SK-N-SH (cell line): ENCODE results near the gene NEK8. TPM values are rescaled to one million over a fixed set of nuclear protein-coding genes. Genes with fewer than 3 reads are reported as not detected.

Experiments
- CTCF ChIA-PET: fragments of 300-600, 350-600 bp; formaldehyde crosslinking; extraction: SDS; loops from one replicate; lab custom pipeline; 2021; lab: Yijun Ruan, JAX
- POLR2A ChIA-PET: fragments of 350-600 bp; sonication (Branson Sonifier 250); formaldehyde crosslinking; extraction: SDS; loops from one replicate; lab custom pipeline; 2020; ENCODE audit warnings: antibody characterized with exemption, inconsistent platforms; lab: Yijun Ruan, JAX
- DNase-seq: peaks from one replicate; pipeline ENCODE4 v3.0.0; 2012
- H2AFZ ChIP-seq: fragments of 200-600 bp; sonication (generic); 2 replicates; pipeline ENCODE4 v1.8.1; 2016; ENCODE audit warnings: antibody characterized with exemption, mild to moderate bottlenecking, low read depth
- H3F3A ChIP-seq: fragments of 200-600 bp; sonication (generic); replicated peaks from 2 replicates; pipeline ENCODE3; 2016; ENCODE audit warnings: antibody characterized with exemption, mild to moderate bottlenecking; ENCODE audit not compliant: insufficient read depth
- H3K27ac ChIP-seq, 2 experiments: fragments of 200-500 bp in 1 of 2; fragments of 200-600 bp in 1 of 2; sonication (Bioruptor generic) in 1 of 2; sonication (generic), shearing (Covaris generic) in 1 of 2; 2 replicates each; pipeline versions ENCODE4 v1.5.1 to v1.6.1; 2014 to 2016; ENCODE audit warnings: low read depth in 2 of 2, inconsistent platforms in 1 of 2, low read length in 1 of 2, mild to moderate bottlenecking in 1 of 2, mixed read lengths in 1 of 2
- H3K27me3 ChIP-seq: fragments of 200-600 bp; sonication (generic), shearing (Covaris generic); 2 replicates; pipeline ENCODE4 v1.6.1; 2016; ENCODE audit warnings: mixed run types; ENCODE audit not compliant: insufficient read depth
- H3K36me3 ChIP-seq, 2 experiments: fragments of 200-500 bp in 1 of 2; fragments of 200-600 bp in 1 of 2; sonication (Bioruptor generic) in 1 of 2; sonication (generic) in 1 of 2; replicated peaks in 1 of 2; 2 replicates each; pipeline versions ENCODE3 to v1.5.1; 2014 to 2016; ENCODE audit warnings: low read length in 1 of 2, mild to moderate bottlenecking in 1 of 2; ENCODE audit not compliant: insufficient read depth in 2 of 2, control insufficient read depth in 1 of 2
- H3K4me1 ChIP-seq, 2 experiments: fragments of 200-500 bp in 1 of 2; fragments of 200-600 bp in 1 of 2; sonication (Bioruptor generic) in 1 of 2; sonication (generic), shearing (Covaris generic) in 1 of 2; 2 replicates each; pipeline versions ENCODE4 v1.5.1 to v1.6.1; 2014 to 2016; ENCODE audit warnings: low read depth in 1 of 2, low read length in 1 of 2, mixed run types in 1 of 2; ENCODE audit not compliant: insufficient read depth in 2 of 2, control insufficient read depth in 1 of 2
- H3K4me2 ChIP-seq: fragments of 200-600 bp; sonication (generic), shearing (Covaris generic); 2 replicates; pipeline ENCODE4 v1.6.1; 2017; ENCODE audit warnings: mixed run types
- H3K4me3 ChIP-seq, 2 experiments: fragments of 200-500 bp in 1 of 2; fragments of 200-600 bp in 1 of 2; sonication (Bioruptor generic) in 1 of 2; sonication (generic), shearing (Covaris generic) in 1 of 2; 2 replicates each; pipeline versions ENCODE4 v1.5.1 to v1.8.1; 2014 to 2016; ENCODE audit warnings: low read depth in 2 of 2, inconsistent platforms in 1 of 2, low read length in 1 of 2, mild to moderate bottlenecking in 1 of 2, mixed read lengths in 1 of 2, moderate library complexity in 1 of 2
- H3K79me2 ChIP-seq: fragments of 200-600 bp; sonication (generic); 2 replicates; pipeline ENCODE4 v1.8.1; 2017; ENCODE audit warnings: mild to moderate bottlenecking; ENCODE audit not compliant: insufficient read depth
- H3K9ac ChIP-seq: fragments of 200-600 bp; sonication (generic); 2 replicates; pipeline ENCODE4 v1.6.1; 2017; ENCODE audit warnings: mixed run types
- H3K9me2 ChIP-seq: fragments of 200-600 bp; sonication (generic); 2 replicates; pipeline ENCODE4 v1.6.1; 2017; ENCODE audit warnings: mixed run types
- H3K9me3 ChIP-seq: fragments of 200-600 bp; sonication (generic); 2 replicates; pipeline ENCODE4 v1.6.1; 2017; ENCODE audit warnings: mixed run types, mild to moderate bottlenecking, moderate library complexity
- H4K20me1 ChIP-seq: fragments of 200-600 bp; sonication (generic); 2 replicates; pipeline ENCODE4 v1.6.1; 2017; ENCODE audit warnings: mild to moderate bottlenecking, mixed run types; ENCODE audit not compliant: insufficient read depth
- CTCF ChIP-seq: fragments of 200-600 bp; sonication (generic); IDR thresholded peaks from 2 replicates; pipeline ENCODE4 v1.6.1; 2017; ENCODE audit warnings: antibody characterized with exemption, mild to moderate bottlenecking, moderate library complexity
- GATA2 ChIP-seq: sonication (generic); formaldehyde crosslinking; IDR thresholded peaks from 2 replicates; pipeline ENCODE4 v1.5.0; 2020; ENCODE audit warnings: mild to moderate bottlenecking, missing genetic modification reagents
- IRF3 ChIP-seq: fragments of 150-350 bp; IDR thresholded peaks from 2 replicates; pipeline ENCODE4 v1.6.1; 2016; ENCODE audit warnings: mild to moderate bottlenecking, low read depth, low read length
- NRF1 ChIP-seq: IDR thresholded peaks from 2 replicates; pipeline ENCODE4 v1.6.1; 2012; ENCODE audit warnings: low read depth, mild to moderate bottlenecking, low read length
- PBX3 ChIP-seq: IDR thresholded peaks from 2 replicates; pipeline ENCODE4; 2012
- POLR2AphosphoS5 ChIP-seq: IDR thresholded peaks from 2 replicates; pipeline ENCODE4 v1.6.1; 2012; ENCODE audit warnings: low read depth, low read length
- RAD21 ChIP-seq: IDR thresholded peaks from 2 replicates; pipeline ENCODE4 v1.6.1; 2012; ENCODE audit warnings: mild to moderate bottlenecking, low read length
- YY1 ChIP-seq: IDR thresholded peaks from 2 replicates; pipeline ENCODE4 v1.4.0; 2012; ENCODE audit warnings: low read depth, mild to moderate bottlenecking
- WGBS: methylation state at CpG from one replicate; pipeline ENCODE4 v1.1.6; 2017; ENCODE audit warnings: low lambda C conversion rate; 5-methylcytosine and 5-hydroxymethylcytosine counted together
- polyA plus RNA-seq, 3 experiments: library from polyadenylated mRNA; depleted of rRNA; stranded (reverse); fragments of >200 nt; gene quantifications; 2 replicates each; pipeline ENCODE4 v1.2.3, GENCODE V29; 2012

NEK8 gene
- polyA plus RNA-seq, 1 of the 3 experiments (the other 2 are of a cell fraction), result 6.0 TPM

- 60% methylated on average over 8 of the region's 11 CpGs for WGBS
- CTCF ChIA-PET, result interaction anchor here (0.6 to 20.4 kb wide), 24 partner anchors 9 to 214 kb away, joined by 3 to 612 read pairs (median 4); partner anchors contain the start of genes BLTP2, NEK8, PROCA1 and RPL23A
Measured at GRCh38 chr17:28749516-28750177, 21.1 kb downstream of the NEK8 start.

More at GRCh38 chr17:28749516-28750177, 21.1 kb downstream of the NEK8 start:
- Histone ChIP-seq H3K79me2 (peaks cover 52% of the 10 kb centered on the region), H3K4me3 (peak overlapping the region in 1 of 2 experiments; percentile 33; a peak in 1 of 4 replicates), H3K27me3 (no peaks in the 10 kb centered on the region), H2AFZ (no peak overlapping the region), H3K9me3 (no peaks in the 10 kb centered on the region), H3K4me2 (no peak overlapping the region), H3K36me3 (peaks cover 34 to 41% of the 10 kb centered on the region in 2 experiments), H3K9me2 (no peaks in the 10 kb centered on the region), H3K4me1 (peaks cover 22 to 33% of the 10 kb centered on the region in 2 experiments; a peak in 3 of 4 replicates), H3K9ac (no peak overlapping the region), H3F3A (peaks cover 24% of the 10 kb centered on the region), H4K20me1 (peaks cover 69% of the 10 kb centered on the region), H3K27ac (peak overlapping the region; percentile 10 to 17; a peak in 2 of 4 replicates)
- POLR2A ChIA-PET, result interaction anchor here (0.6 to 2.9 kb wide), 2 partner anchors 23 to 30 kb away, joined by 3 to 52 read pairs; partner anchors contain the start of genes NEK8, RPL23A and TLCD1
- TF ChIP-seq CTCF, result no peak
- TF ChIP-seq NRF1, result no peak
- TF ChIP-seq PBX3, result no peak
- no peak for TF ChIP-seq POLR2AphosphoS5
- TF ChIP-seq IRF3, result no peak
- TF ChIP-seq GATA2, result no peak
- no peak for TF ChIP-seq RAD21
- no peak for TF ChIP-seq YY1
- DNase-seq, result no peak
